Measurements from ENCODE around the gene SBSN.

DNA sequence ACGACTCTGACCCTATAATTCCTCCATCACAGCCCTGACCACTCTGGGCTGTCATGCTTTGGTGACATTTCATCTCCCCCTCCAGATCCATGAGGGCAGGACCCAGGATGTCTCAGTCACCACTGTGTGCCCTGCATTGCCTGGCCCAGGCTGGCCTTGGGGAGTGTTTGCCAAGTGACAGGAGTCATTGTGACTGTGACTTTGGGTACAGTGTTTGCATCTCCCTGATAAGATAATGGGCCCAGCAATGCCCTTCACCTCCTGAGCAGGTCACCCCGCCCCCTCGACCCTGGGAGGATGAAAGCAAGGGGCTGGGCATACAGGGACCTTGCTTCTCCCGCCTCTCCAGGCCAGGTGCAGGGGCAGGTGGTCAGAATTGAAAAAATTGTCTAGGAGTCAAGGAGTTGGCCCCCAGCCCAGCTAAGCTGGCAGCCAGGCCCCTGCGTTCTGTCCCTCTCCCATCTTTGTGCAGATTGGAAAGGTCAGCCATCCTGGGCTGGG is 41.2 kb upstream of the SBSN start:
- no peak for TF ChIP-seq TAF1 (IDR thresholded peaks at IDR 0.05; ENCODE audit: low read depth)
- TF ChIP-seq, protein P1, sequence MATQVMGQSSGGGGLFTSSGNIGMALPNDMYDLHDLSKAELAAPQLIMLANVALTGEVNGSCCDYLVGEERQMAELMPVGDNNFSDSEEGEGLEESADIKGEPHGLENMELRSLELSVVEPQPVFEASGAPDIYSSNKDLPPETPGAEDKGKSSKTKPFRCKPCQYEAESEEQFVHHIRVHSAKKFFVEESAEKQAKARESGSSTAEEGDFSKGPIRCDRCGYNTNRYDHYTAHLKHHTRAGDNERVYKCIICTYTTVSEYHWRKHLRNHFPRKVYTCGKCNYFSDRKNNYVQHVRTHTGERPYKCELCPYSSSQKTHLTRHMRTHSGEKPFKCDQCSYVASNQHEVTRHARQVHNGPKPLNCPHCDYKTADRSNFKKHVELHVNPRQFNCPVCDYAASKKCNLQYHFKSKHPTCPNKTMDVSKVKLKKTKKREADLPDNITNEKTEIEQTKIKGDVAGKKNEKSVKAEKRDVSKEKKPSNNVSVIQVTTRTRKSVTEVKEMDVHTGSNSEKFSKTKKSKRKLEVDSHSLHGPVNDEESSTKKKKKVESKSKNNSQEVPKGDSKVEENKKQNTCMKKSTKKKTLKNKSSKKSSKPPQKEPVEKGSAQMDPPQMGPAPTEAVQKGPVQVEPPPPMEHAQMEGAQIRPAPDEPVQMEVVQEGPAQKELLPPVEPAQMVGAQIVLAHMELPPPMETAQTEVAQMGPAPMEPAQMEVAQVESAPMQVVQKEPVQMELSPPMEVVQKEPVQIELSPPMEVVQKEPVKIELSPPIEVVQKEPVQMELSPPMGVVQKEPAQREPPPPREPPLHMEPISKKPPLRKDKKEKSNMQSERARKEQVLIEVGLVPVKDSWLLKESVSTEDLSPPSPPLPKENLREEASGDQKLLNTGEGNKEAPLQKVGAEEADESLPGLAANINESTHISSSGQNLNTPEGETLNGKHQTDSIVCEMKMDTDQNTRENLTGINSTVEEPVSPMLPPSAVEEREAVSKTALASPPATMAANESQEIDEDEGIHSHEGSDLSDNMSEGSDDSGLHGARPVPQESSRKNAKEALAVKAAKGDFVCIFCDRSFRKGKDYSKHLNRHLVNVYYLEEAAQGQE (IDR thresholded peaks at IDR 0.05; ENCODE audit: low read depth) = no peak
- TF ChIP-seq EP300 (IDR thresholded peaks at IDR 0.05; ENCODE audit: borderline replicate concordance) = no peak
- no peak for TF ChIP-seq TEAD4 (IDR thresholded peaks at IDR 0.05)
- no peak for TF ChIP-seq CEBPB (IDR thresholded peaks at IDR 0.05)
- TF ChIP-seq YY1 (IDR thresholded peaks at IDR 0.05; ENCODE audit: low read depth) = no peak
- no peak for TF ChIP-seq EGR1 (IDR thresholded peaks at IDR 0.05)
- TF ChIP-seq, protein P2, sequence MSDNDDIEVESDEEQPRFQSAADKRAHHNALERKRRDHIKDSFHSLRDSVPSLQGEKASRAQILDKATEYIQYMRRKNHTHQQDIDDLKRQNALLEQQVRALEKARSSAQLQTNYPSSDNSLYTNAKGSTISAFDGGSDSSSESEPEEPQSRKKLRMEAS (IDR thresholded peaks at IDR 0.05) = no peak
- no peak for TF ChIP-seq ZBTB7A (IDR thresholded peaks at IDR 0.05; ENCODE audit: low read depth)
- TF ChIP-seq RAD21 (IDR thresholded peaks at IDR 0.05; ENCODE audit: low read depth) = no peak
- TF ChIP-seq, protein P3, sequence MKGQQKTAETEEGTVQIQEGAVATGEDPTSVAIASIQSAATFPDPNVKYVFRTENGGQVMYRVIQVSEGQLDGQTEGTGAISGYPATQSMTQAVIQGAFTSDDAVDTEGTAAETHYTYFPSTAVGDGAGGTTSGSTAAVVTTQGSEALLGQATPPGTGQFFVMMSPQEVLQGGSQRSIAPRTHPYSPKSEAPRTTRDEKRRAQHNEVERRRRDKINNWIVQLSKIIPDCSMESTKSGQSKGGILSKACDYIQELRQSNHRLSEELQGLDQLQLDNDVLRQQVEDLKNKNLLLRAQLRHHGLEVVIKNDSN (IDR thresholded peaks at IDR 0.05) = no peak
- no peak for TF ChIP-seq FOXM1 (IDR thresholded peaks at IDR 0.05; ENCODE audit: borderline replicate concordance, low read depth)
- TF ChIP-seq NFIC (IDR thresholded peaks at IDR 0.05) = no peak
- TF ChIP-seq CREB1 (IDR thresholded peaks at IDR 0.05; ENCODE audit: low read depth) = no peak
